Mucosa of stomach (tissue), 1 donor: Measurements from ENCODE around the gene GLP1R.
"Not testable (repeated sequence)": the region's sequence is repeated elsewhere in the genome, so short reads cannot be mapped to it uniquely, and the experiment has no call there.

Experiments used
- H3K27me3 ChIP-seq: one replicate; pipeline ENCODE4 v1.7.0; 2013; ENCODE audit warnings: mild to moderate bottlenecking, low read length; ENCODE audit not compliant: control insufficient read depth, insufficient read depth
- H3K36me3 ChIP-seq: one replicate; pipeline ENCODE4 v1.7.0; 2013; ENCODE audit warnings: low read length; ENCODE audit not compliant: control insufficient read depth, insufficient read depth
- H3K4me1 ChIP-seq: one replicate; pipeline ENCODE4 v1.7.0; 2013; ENCODE audit warnings: mild to moderate bottlenecking, low read length; ENCODE audit not compliant: control insufficient read depth, insufficient read depth
- H3K4me3 ChIP-seq: one replicate; pipeline ENCODE4 v1.7.0; 2013; ENCODE audit warnings: low read length
- H3K9ac ChIP-seq: one replicate; pipeline ENCODE4 v1.7.0; 2013; ENCODE audit warnings: mild to moderate bottlenecking, low read length, moderate library complexity
- H3K9me3 ChIP-seq: one replicate; pipeline ENCODE4 v1.7.0; 2013; ENCODE audit warnings: mild to moderate bottlenecking, low read length, moderate library complexity; ENCODE audit not compliant: control insufficient read depth
- donor health status: Pancreatic carcinoma.

The GLP1R gene

DNA sequence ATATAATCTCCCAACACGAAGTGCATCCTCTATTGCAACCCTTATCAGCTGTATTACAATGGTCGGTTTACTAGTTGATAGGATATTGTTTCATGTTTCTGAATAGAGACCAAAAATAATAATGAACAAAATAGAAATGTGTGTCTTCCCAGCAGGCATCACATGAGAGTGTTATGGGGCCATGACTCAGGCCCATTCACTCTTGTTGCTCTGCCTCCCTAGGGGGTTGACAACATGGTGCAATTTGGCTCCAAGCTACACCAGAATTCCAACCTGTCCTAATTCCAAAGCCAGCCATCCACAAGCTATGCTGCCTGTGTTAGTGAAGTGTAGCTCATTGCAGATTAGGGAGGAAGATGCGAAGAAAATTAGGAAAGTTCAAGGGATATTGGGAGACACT, 79.5 kb downstream of the GLP1R start:
- Histone ChIP-seq H3K9me3 (no peaks in the 10 kb centered on the region), H3K27me3 (no peaks in the 10 kb centered on the region)

GRCh38 chr6:39128832-39129231, 80.3 kb downstream of the GLP1R start:
- Histone ChIP-seq H3K4me1 (no peaks in the 10 kb centered on the region), H3K9me3 (no peaks in the 10 kb centered on the region), H3K27me3 (no peaks in the 10 kb centered on the region), H3K36me3 (no peaks in the 10 kb centered on the region), H3K4me3 (no peak overlapping the region), H3K9ac (no peak overlapping the region)

More for the DNA sequence above, 79.5 kb downstream of the GLP1R start:
- Histone ChIP-seq H3K36me3 (no peaks in the 10 kb centered on the region), H3K4me1 (no peaks in the 10 kb centered on the region), H3K9ac (no peak overlapping the region), H3K4me3 (no peak overlapping the region)

DNA sequence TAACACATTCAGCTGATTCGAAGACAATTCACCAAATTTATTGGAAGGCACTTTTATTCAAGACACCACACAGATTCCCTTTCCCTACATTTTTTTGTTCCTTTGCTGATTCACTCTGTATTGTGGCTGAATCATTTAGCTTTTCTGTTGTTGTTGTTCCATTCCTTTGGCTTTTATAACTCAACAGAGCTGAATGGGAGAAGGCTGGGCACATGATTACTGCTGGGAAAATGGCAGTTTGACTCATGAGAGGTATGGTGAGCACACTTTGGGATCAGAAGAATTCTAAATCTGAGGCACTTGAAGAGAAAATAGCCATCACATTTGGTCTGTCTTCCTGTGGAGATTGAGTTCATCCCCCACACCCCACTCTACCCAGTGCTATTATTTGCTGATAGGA, 82.1 kb downstream of the GLP1R start:
- no peaks in the 10 kb centered on the region for H3K27me3 ChIP-seq
- no peaks in the 10 kb centered on the region for H3K36me3 ChIP-seq
- no peaks in the 10 kb centered on the region for H3K4me1 ChIP-seq
- H3K9ac ChIP-seq, result no peak overlapping the region
- H3K9me3 ChIP-seq, result no peaks in the 10 kb centered on the region
- H3K4me3 ChIP-seq, result no peak overlapping the region

- not testable (repeated sequence) for H3K9ac ChIP-seq, H3K4me3 ChIP-seq, H3K4me1 ChIP-seq, H3K9me3 ChIP-seq, H3K36me3 ChIP-seq, H3K27me3 ChIP-seq
These were observed 86.2 kb downstream of the GLP1R start for GRCh38 chr6:39134761-39135160.

GRCh38 chr6:39136207-39136606, 87.6 kb downstream of the GLP1R start:
- not testable (repeated sequence) for H3K9me3 ChIP-seq, H3K27me3 ChIP-seq, H3K36me3 ChIP-seq, H3K4me3 ChIP-seq, H3K9ac ChIP-seq, H3K4me1 ChIP-seq

- H3K4me3 ChIP-seq, result no peak overlapping the region
- H3K27me3 ChIP-seq, result no peaks in the 10 kb centered on the region
- H3K36me3 ChIP-seq, result no peaks in the 10 kb centered on the region
- no peak overlapping the region for H3K9ac ChIP-seq
- no peaks in the 10 kb centered on the region for H3K9me3 ChIP-seq
- H3K4me1 ChIP-seq, result no peaks in the 10 kb centered on the region
These were observed 88.7 kb downstream of the GLP1R start for GRCh38 chr6:39137245-39137644.
